Measurements from ENCODE around the gene GGT6.
A peak's percentile ranks its signal among the peaks of the same experiment; 100 is the strongest.

Gene GGT6

DNA sequence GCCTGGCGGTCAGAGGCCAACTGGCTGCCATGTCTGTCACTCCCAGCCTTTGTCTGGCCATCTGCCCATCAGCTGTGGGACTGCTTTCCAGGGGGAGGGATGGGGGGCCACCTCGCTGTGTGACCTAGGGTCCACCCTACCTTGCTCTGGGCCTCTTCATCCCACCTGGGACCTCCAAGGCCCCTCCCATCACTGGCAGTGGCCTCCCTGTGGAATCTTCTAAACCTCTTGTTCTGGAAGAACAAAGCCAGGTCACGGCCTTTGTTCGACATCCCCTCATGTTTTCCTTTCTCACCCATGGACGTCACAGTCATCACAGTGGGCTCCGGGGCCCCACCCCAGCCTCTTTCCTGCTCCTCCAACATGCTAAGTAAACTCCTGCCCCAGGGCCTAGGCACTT lies 37.7 kb downstream of the GGT6 start:
- WGBS (ENCODE audit: extremely low coverage, insufficient coverage, low lambda C conversion rate), result no CpG with 5 or more reads among the region's 6 CpGs
- no peak overlapping the region for H4K8ac ChIP-seq (ENCODE audit: low read depth, low read length)

DNA sequence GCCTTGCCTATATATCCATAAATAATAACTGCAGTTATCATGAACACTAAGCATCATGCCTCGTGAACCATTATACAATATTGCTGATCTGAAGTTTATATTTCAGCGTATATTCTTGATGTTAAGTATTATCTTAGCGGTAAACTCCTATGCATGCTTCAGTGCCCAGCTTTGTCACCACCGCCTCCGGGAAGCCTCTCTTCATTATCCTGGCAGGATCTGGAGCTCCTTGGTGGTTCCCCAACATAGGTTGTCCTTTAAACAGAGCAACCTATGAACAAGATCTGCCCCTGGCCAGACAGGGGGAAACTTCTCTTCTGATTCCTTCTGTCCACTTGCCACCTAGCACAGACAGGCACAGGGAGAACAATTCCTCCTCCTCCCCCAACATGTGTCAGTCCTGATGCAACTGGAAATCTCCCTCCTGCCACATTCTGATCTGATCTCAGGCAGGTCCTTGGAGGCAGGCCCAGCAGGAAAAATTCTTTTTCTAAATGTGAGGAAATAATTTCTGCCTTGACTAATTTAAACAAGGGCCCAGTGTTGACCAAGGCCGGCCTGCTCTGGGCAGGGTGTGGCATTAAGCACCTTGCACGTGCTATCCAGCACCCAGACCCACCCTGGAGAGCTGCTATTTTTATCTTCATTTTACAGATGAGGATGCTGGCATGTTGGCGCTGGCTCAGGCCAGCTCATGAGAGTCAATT lies 39.3 kb downstream of the GGT6 start:
- Histone ChIP-seq H3K4me2 (ENCODE audit: low read length) (no peak overlapping the region), H3K9ac (ENCODE audit: low read length) (no peak overlapping the region), H2BK120ac (ENCODE audit: low read depth, low read length) (no peak overlapping the region), H3K27ac (ENCODE audit: low read depth, low read length) (no peak overlapping the region), H3K4ac (ENCODE audit: low read depth, low read length) (no peak overlapping the region), H3K23ac (ENCODE audit: low read length) (no peak overlapping the region), H3K27me3 (ENCODE audit: insufficient read depth, low read length, poor library complexity) (no peaks in the 10 kb centered on the region), H4K5ac (ENCODE audit: low read length) (no peak overlapping the region), H4K8ac (ENCODE audit: low read depth, low read length) (no peak overlapping the region), H2BK5ac (ENCODE audit: low read length) (no peak overlapping the region), H3K18ac (ENCODE audit: low read length) (no peak overlapping the region), H3K36me3 (ENCODE audit: control insufficient read depth, insufficient read depth, low read length) (no peaks in the 10 kb centered on the region), H3K4me3 (ENCODE audit: low read length) (no peak overlapping the region), H2BK15ac (replicated peaks; ENCODE audit: low read depth) (no peak overlapping the region), H2AK5ac (ENCODE audit: low read length) (no peak overlapping the region), H3K79me1 (ENCODE audit: low read length) (no peaks in the 10 kb centered on the region), H3K56ac (ENCODE audit: low read length) (no peak overlapping the region), H3K4me1 (ENCODE audit: control insufficient read depth, low read depth, low read length) (no peaks in the 10 kb centered on the region), H3K79me2 (ENCODE audit: control insufficient read depth, insufficient read depth, low read length) (no peaks in the 10 kb centered on the region)
- no CpG with 5 or more reads among the region's 8 CpGs for WGBS (ENCODE audit: extremely low coverage, insufficient coverage, low lambda C conversion rate)
- no peak for DNase-seq

More for the DNA sequence above, 37.7 kb downstream of the GGT6 start:
- Histone ChIP-seq H3K79me1 (ENCODE audit: low read length) (no peaks in the 10 kb centered on the region), H2BK120ac (ENCODE audit: low read depth, low read length) (no peak overlapping the region), H2AK5ac (ENCODE audit: low read length) (no peak overlapping the region), H3K23ac (ENCODE audit: low read length) (no peak overlapping the region), H3K27ac (ENCODE audit: low read depth, low read length) (no peak overlapping the region), H4K5ac (ENCODE audit: low read length) (no peak overlapping the region), H3K18ac (ENCODE audit: low read length) (no peak overlapping the region), H3K36me3 (ENCODE audit: control insufficient read depth, insufficient read depth, low read length) (no peaks in the 10 kb centered on the region), H3K27me3 (ENCODE audit: insufficient read depth, low read length, poor library complexity) (no peaks in the 10 kb centered on the region), H3K4me3 (ENCODE audit: low read length) (no peak overlapping the region), H3K4ac (ENCODE audit: low read depth, low read length) (no peak overlapping the region), H2BK5ac (ENCODE audit: low read length) (no peak overlapping the region), H2BK15ac (replicated peaks; ENCODE audit: low read depth) (no peak overlapping the region), H3K79me2 (ENCODE audit: control insufficient read depth, insufficient read depth, low read length) (no peaks in the 10 kb centered on the region), H3K4me1 (ENCODE audit: control insufficient read depth, low read depth, low read length) (no peaks in the 10 kb centered on the region), H3K56ac (ENCODE audit: low read length) (no peak overlapping the region), H3K4me2 (ENCODE audit: low read length) (no peak overlapping the region), H3K9ac (ENCODE audit: low read length) (no peak overlapping the region)
- DNase-seq, result no peak

DNA sequence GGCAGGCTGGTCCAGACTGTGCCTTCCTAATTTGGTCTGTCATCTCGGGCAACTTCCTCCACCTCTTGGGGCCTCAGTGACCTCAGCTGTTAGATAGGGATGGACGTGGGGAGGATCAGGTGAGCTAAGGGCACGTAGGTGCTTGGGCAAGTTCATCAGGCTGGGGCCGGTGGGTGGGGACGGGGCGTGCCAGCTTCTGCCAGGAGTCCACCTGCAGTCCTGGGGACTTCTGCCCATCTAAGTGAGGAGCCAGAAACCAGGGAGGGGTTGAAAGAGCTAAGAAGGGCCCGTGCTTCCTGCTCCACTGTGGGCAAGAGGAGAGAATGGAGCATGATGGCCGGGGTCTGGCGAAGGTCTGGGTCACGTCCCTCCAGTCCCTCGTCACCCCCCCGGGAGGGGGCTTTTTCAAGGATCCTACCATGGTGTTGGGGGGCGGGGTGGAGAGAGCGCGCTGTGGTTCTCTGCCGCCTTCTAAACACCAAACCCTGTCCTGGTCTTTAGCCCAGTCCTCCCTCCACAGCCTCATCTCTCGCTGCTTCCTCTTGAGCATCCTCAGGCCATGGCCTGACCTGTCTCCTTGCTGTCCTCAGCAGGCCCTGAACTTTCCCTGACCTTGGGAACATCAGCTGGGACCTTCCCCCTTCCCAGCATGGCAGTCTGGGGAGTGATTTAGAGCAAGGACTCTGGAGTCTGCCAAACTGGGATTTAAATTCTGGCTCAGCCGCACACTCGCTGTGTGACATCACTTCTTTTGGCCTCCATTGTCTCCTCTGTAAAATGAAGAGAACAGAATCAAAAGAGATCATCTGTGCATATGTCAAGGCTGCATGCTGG lies 40.1 kb downstream of the GGT6 start:
- Histone ChIP-seq H3K4me3 (ENCODE audit: low read length) (no peak overlapping the region), H3K79me1 (ENCODE audit: low read length) (no peaks in the 10 kb centered on the region), H2BK120ac (ENCODE audit: low read depth, low read length) (no peak overlapping the region)

DNA sequence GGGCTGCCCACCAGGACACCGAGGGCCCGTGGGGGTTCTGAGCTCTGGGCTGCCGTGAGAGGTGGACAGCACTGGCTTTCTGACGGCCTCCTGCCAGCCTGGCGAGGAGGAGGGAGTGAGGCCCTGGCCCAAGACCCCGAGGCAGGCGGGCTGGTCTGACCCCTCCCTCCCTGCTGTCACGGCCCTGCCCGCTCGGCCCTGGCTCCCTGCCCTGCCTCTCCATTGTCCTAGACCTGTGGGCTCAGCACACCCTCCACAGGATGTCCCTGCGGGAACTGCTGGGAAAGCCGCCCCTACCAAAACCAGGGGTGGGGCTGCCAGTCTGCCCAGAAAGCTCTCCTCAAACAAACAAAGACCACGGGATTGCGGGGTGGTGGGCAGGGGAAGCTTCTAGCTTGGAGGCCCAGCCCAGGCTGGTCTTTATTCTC lies 41.0 kb downstream of the GGT6 start:
- no peak overlapping the region for H4K8ac ChIP-seq (ENCODE audit: low read depth, low read length)
- H3K4me3 ChIP-seq (ENCODE audit: low read length), result no peak overlapping the region
- H3K36me3 ChIP-seq (ENCODE audit: control insufficient read depth, insufficient read depth, low read length), result no peaks in the 10 kb centered on the region
- no peaks in the 10 kb centered on the region for H3K79me1 ChIP-seq (ENCODE audit: low read length)
- no peak overlapping the region for H3K4me2 ChIP-seq (ENCODE audit: low read length)
- no peak overlapping the region for H2BK120ac ChIP-seq (ENCODE audit: low read depth, low read length)
- no peak overlapping the region for H2AK5ac ChIP-seq (ENCODE audit: low read length)
- WGBS (ENCODE audit: extremely low coverage, insufficient coverage, low lambda C conversion rate), result no CpG with 5 or more reads among the region's 14 CpGs
- no peaks in the 10 kb centered on the region for H3K79me2 ChIP-seq (ENCODE audit: control insufficient read depth, insufficient read depth, low read length)
- H3K9ac ChIP-seq (ENCODE audit: low read length), result no peak overlapping the region
- H4K5ac ChIP-seq (ENCODE audit: low read length), result no peak overlapping the region
- no peak overlapping the region for H2BK5ac ChIP-seq (ENCODE audit: low read length)
- peak overlapping the region; percentile 15 for H3K56ac ChIP-seq (ENCODE audit: low read length)
- H3K27ac ChIP-seq (ENCODE audit: low read depth, low read length), result no peak overlapping the region
- no peaks in the 10 kb centered on the region for H3K27me3 ChIP-seq (ENCODE audit: insufficient read depth, low read length, poor library complexity)
- no peak overlapping the region for H3K4ac ChIP-seq (ENCODE audit: low read depth, low read length)
- no peak overlapping the region for H3K18ac ChIP-seq (ENCODE audit: low read length)
- no peak overlapping the region for H2BK15ac ChIP-seq (replicated peaks; ENCODE audit: low read depth)
- H3K4me1 ChIP-seq (ENCODE audit: control insufficient read depth, low read depth, low read length), result no peaks in the 10 kb centered on the region
- no peak for DNase-seq
- H3K23ac ChIP-seq (ENCODE audit: low read length), result no peak overlapping the region

More for the DNA sequence above, 40.1 kb downstream of the GGT6 start:
- Histone ChIP-seq H3K27me3 (ENCODE audit: insufficient read depth, low read length, poor library complexity) (no peaks in the 10 kb centered on the region), H3K36me3 (ENCODE audit: control insufficient read depth, insufficient read depth, low read length) (no peaks in the 10 kb centered on the region), H3K27ac (ENCODE audit: low read depth, low read length) (no peak overlapping the region), H4K8ac (ENCODE audit: low read depth, low read length) (no peak overlapping the region), H3K23ac (ENCODE audit: low read length) (peak overlapping the region; percentile 66), H3K4ac (ENCODE audit: low read depth, low read length) (no peak overlapping the region), H3K4me2 (ENCODE audit: low read length) (no peak overlapping the region), H3K18ac (ENCODE audit: low read length) (no peak overlapping the region), H3K79me2 (ENCODE audit: control insufficient read depth, insufficient read depth, low read length) (no peaks in the 10 kb centered on the region), H3K56ac (ENCODE audit: low read length) (no peak overlapping the region), H3K4me1 (ENCODE audit: control insufficient read depth, low read depth, low read length) (no peaks in the 10 kb centered on the region), H2AK5ac (ENCODE audit: low read length) (no peak overlapping the region), H4K5ac (ENCODE audit: low read length) (no peak overlapping the region), H3K9ac (ENCODE audit: low read length) (no peak overlapping the region), H2BK5ac (ENCODE audit: low read length) (no peak overlapping the region), H2BK15ac (replicated peaks; ENCODE audit: low read depth) (no peak overlapping the region)
- no peak for DNase-seq
- WGBS (ENCODE audit: extremely low coverage, insufficient coverage, low lambda C conversion rate), result no CpG with 5 or more reads among the region's 19 CpGs

DNA sequence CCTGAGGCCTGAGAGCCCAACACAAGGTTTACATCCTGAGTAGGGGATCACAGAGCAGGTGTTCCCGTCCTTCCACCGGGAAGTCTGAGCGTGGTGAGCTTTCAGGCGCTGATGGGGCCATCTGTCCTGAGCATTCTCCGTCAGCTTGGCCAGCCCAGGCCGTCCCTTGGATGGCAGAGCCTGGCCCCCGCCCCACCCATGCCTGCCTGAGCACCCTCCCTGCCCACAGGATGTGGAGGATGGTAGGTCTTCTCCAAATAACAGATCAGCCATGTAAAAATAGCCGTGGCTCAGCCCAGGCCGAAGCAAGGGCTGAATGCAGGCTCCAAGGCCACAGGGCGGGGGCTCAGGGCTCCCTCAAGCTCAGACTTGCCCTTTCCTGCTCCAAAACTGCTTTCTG lies 41.5 kb downstream of the GGT6 start:
- WGBS (ENCODE audit: extremely low coverage, insufficient coverage, low lambda C conversion rate), result no CpG with 5 or more reads among the region's 10 CpGs

More for the DNA sequence above, 41.5 kb downstream of the GGT6 start:
- H3K36me3 ChIP-seq (ENCODE audit: control insufficient read depth, insufficient read depth, low read length), result no peaks in the 10 kb centered on the region
- H2BK120ac ChIP-seq (ENCODE audit: low read depth, low read length), result no peak overlapping the region
- no peaks in the 10 kb centered on the region for H3K27me3 ChIP-seq (ENCODE audit: insufficient read depth, low read length, poor library complexity)
- H3K79me2 ChIP-seq (ENCODE audit: control insufficient read depth, insufficient read depth, low read length), result no peaks in the 10 kb centered on the region
- no peak overlapping the region for H3K4me3 ChIP-seq (ENCODE audit: low read length)
- no peak overlapping the region for H4K5ac ChIP-seq (ENCODE audit: low read length)
- no peak overlapping the region for H2BK5ac ChIP-seq (ENCODE audit: low read length)
- H3K56ac ChIP-seq (ENCODE audit: low read length), result no peak overlapping the region
- no peaks in the 10 kb centered on the region for H3K79me1 ChIP-seq (ENCODE audit: low read length)
- H3K4me1 ChIP-seq (ENCODE audit: control insufficient read depth, low read depth, low read length), result no peaks in the 10 kb centered on the region
- H2AK5ac ChIP-seq (ENCODE audit: low read length), result no peak overlapping the region
- no peak overlapping the region for H3K18ac ChIP-seq (ENCODE audit: low read length)
- H3K4me2 ChIP-seq (ENCODE audit: low read length), result no peak overlapping the region
- no peak for DNase-seq
- no peak overlapping the region for H3K23ac ChIP-seq (ENCODE audit: low read length)
- no peak overlapping the region for H4K8ac ChIP-seq (ENCODE audit: low read depth, low read length)
- H3K9ac ChIP-seq (ENCODE audit: low read length), result no peak overlapping the region
- H3K27ac ChIP-seq (ENCODE audit: low read depth, low read length), result no peak overlapping the region
- H2BK15ac ChIP-seq (replicated peaks; ENCODE audit: low read depth), result no peak overlapping the region
- no peak overlapping the region for H3K4ac ChIP-seq (ENCODE audit: low read depth, low read length)
